Activated CD4-positive, alpha-beta T cell treated with anti-CD3 and anti-CD28 coated beads, Interleukin-2, amount 50 U/mL, for 1 hour (primary cell): ENCODE measurements around the gene SDHC.
"Not testable (repeated sequence)": the region's sequence is repeated elsewhere in the genome, so short reads cannot be mapped to it uniquely, and the experiment has no call there.

ENCODE experiments used
- DNase-seq: peaks from one replicate; pipeline ENCODE4 v3.0.0-alpha.2; 2020

Gene SDHC

DNA sequence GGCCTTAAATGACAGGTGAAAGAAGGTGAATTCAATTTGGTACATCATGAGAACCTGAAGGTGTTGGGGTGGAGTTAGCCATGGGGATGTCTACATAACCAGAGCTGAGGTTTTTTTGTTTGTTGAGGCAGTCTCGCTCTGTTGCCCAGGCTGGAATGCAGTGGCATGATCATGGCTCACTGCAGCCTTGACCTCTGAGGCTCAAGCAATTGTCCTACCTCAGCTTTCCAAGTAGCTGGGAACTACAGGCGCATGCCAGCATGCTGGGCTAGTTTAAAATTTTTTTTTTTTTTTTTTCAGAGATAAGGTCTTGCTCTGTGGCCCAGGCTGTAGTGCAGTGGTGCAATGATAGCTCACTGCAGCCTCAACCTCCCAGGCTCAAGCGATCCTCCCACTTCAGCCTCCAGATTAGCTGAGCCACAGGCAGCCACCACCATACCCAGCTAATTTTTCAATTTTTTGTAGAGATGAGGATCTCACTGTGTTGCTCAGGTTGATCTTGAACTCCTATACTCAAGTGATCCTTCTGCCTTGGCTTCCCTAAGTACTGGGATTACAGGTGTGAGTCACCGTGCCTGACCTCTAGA is 2.5 kb upstream of the SDHC start:
- no peak for DNase-seq

GRCh38 chr1:161313554-161314200 is 504 bp upstream of the SDHC start:
- DNase-seq, result no peak

- not testable (repeated sequence) for DNase-seq
These were observed 1.9 kb downstream of the SDHC start for GRCh38 chr1:161315841-161316674.

DNA sequence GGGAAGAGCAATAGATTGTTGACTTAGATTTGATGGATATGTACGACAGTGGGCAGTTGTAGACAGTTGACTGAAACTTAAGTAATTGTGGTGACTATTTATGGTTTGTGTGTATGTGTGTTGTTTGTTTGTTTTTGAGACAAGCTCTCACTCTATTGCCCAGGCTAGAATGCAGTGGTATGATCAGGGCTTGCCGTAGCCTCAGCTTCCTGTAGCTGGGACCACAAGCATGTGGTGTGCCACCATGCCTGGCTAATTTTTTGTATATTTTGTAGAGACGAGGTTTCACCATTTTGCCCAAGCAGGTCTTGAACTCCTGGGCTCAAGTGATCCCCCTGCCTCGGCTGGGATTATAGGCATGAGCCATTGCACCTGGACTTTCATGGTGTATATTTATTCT is 9.8 kb downstream of the SDHC start:
- DNase-seq, result no peak

- no peak for DNase-seq
These were observed 16.2 kb downstream of the SDHC start for GRCh38 chr1:161330346-161330745.

GRCh38 chr1:161333166-161333565 is 19.0 kb downstream of the SDHC start:
- DNase-seq, result no peak

DNA sequence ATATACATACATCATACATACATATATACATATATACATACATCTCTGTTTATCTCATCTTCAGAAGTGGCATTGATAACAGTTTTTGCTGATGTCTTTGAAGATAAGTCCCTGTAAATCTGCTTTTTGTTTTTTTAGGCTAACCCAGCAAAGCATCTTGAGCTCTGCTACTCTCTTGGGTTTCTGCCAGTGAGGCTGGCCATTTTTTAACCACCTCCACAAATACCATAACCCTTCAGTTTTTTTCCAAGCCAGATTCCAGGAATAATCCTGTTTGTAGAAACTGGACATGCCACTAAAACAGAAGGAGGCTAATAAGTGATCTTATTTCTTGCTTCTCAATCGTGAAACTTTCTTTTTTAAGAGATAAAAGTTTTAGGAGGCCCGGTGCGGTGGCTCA is 21.6 kb downstream of the SDHC start:
- no peak for DNase-seq

GRCh38 chr1:161342177-161342576 is 28.0 kb downstream of the SDHC start:
- DNase-seq, result no peak

GRCh38 chr1:161342821-161343220 is 28.6 kb downstream of the SDHC start:
- DNase-seq, result no peak

GRCh38 chr1:161350671-161351070 is 36.5 kb downstream of the SDHC start:
- DNase-seq, result no peak

- DNase-seq, result no peak
These were observed 37.3 kb downstream of the SDHC start for GRCh38 chr1:161351482-161351881.

DNA sequence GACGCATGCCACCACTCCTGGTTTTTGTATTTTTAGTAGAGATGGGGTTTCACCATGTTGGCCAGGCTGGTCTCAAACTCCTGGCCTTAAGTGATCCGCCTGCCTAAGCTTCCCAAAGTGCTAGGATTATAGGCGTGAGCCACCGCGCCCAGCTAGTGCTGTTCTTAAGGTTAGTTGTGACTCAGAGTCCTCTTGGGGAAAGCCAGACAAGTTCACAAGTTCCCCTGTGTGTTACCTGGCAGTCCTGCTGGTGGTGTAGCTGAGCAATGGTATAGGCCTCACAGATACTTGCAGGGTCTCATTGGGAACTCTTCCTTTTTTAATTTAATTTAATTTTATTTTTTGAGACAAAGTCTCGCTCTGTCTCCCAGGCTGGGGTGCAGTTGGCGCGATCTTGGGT is 42.9 kb downstream of the SDHC start:
- no peak for DNase-seq

DNA sequence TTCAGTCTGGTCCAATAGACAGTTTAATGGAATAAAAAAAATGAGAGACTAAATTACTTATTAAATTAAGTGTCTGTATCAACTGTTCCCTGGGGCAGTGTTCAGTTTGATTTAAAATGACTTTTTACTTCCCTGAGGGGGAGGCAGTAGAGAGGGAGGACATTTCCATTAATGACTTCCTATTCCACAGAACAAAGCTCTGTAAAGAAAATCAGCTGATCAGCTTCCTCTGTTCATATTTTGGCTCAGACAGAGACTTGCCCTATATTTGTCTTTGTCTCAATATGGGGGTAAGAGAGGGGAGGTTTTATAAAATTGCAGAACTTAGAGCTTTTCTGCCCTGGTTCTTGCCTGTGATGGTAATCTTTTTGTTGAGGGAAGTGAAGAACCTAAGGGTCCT is 45.1 kb downstream of the SDHC start:
- no peak for DNase-seq

DNA sequence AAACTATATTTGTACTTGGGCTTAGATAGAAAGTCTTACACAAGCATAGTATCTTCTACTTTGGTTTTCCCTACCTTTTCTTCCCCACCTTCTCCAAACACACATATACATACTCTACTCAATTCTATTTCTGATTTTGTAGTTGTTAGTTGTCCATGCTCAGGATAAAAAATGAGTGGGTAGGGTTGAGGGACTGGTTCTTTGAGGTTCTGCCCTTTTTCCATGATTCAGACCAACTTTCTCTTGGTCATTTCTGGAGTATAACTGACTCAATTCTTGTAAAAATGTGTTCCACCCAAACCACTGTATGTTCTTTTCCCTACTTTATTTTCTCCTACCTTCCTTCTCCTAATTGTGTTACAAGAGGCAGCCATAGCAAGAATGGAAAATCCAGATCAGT is 50.2 kb downstream of the SDHC start:
- no peak for DNase-seq

DNA sequence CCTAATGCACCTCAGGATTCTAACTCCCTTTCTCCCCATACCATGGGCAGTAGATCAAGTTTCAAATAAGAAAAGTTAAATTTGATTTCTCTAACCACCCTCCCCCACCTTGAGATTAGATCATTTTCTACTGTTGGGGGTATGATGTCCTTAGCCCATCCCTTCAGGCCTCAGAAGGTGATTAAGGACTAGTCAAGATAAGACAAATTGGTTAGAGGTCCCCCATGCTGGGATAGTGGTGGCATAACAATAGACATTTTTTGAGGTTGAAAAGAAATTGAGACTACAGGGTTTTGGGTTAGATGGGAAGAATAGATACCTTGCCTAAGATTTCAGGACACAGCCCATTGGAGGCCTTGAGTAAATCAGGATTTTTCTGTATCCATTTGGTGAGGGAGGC is 51.0 kb downstream of the SDHC start:
- no peak for DNase-seq

- peak; percentile 38 for DNase-seq
These were observed 53.7 kb downstream of the SDHC start, which contains the start of gene CFAP126 for GRCh38 chr1:161367684-161368400. Gene CFAP126 (minus strand): TSS chr1:161367876. CDS start chr1:161367868, 8 bp downstream.

- no peak for DNase-seq
These were observed 59.3 kb downstream of the SDHC start for GRCh38 chr1:161373442-161373841.

DNA sequence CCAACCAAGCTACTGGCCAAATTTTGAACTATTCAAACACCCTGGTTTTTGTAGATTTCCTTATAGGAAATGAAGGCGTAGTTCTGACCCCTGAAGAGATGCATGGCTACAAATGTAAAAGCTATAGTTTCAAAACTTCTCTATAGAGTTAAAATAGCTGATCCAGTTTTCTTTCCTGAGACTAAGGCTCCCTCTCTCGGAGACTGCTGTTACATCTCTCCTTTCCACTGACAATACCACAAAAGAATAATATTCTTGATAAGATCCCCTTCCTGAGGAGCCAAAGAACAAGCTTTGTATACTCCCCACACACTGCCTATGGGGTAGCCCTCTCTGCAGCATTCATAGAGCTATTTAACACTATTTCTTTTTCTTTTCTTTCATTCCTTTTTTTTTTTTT is 60.2 kb downstream of the SDHC start:
- no peak for DNase-seq

GRCh38 chr1:161378014-161378413 is 63.8 kb downstream of the SDHC start:
- DNase-seq, result no peak

DNA sequence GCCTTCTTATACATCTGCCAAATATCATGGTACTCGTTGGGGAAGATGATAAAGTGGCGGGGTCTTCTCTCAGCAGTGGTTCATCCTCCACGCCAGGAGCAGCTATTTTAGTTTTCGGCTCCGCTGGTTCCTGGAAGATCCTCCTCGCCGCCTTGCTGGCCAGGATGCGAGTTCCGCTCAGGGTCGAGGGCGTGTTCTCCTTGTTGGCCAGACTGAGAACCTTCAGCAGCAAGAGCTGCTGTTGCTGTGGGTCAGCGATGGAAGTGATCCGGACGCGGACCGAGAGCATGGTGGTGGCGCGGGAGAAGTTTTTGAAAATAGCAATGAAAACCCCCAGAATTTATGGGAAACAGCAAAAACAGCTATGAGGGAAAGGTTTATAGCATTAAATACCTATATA is 64.9 kb downstream of the SDHC start:
- no peak for DNase-seq

DNA sequence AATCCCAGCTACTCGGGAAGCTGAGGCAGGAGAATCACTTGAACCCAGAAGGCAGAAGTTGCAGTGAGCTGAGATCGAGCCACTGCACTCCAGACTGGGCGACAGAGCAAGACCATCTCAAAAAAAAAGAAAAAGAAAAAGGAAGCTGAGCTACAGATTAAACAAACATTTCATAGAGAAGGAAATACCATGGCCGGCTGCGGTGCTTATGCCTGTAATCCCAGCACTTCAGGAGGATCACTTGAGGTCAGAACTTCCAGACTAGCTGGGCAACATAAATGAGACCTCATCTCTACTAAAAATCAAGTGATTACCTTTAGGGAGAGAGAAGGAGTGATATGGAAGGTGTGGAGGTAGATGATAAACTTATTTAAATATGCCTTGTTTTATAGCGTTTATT is 67.5 kb downstream of the SDHC start:
- no peak for DNase-seq

DNA sequence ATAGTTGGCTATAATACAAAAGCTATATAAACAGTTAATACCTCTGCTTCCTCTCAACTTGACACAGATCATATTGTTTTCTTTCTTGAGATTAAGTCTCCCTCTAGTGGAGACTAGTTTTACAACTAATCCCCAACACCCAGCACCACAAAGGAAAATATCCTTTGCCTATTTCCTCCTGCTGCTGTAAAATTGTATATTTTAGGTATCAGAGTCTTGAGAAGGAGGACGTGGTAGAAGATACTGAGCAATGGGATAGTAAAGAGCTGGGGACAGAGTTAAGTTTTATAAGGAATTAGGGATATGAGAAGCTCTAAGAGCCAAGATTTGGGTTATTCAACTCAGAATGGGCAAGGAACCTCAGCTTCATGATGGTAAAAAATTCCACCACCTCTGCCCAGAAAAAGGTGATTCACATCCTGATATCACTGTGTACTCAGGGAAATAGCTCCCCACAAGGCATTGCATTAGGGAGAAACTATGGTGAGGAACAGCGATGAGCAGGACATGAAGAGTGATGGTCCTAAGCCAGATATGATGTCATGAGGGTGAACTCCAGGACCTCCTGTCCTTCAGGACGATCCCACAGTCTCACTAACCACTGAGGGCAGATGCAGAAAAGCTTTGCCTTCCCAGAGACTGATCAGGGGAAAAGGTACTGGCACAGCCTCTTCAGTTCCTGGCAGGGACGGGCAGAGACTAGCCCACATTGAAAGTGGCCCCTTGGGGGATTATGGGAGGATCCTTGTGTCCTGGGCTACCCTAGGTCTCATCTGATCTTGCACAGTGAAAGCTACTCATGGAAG is 68.2 kb downstream of the SDHC start:
- DNase-seq, result no peak

GRCh38 chr1:161388639-161389038 is 74.5 kb downstream of the SDHC start:
- no peak for DNase-seq
